Activated CD8-positive, alpha-beta memory T cell treated with anti-CD3 and anti-CD28 coated beads for 24 hours (primary cell): Measurements from ENCODE around the gene TEAD4.

Experiments
- DNase-seq: peaks from one replicate; pipeline ENCODE4 v3.0.0-alpha.2; 2020

The TEAD4 gene

GRCh38 chr12:3003357-3003992, 44.3 kb downstream of the TEAD4 start:
- DNase-seq, result no peak

- no peak for DNase-seq
Observed at GRCh38 chr12:3004655-3005565, 45.7 kb downstream of the TEAD4 start.

- DNase-seq, result no peak
Observed at GRCh38 chr12:3005736-3006135, 46.5 kb downstream of the TEAD4 start.

GRCh38 chr12:3009780-3010179, 50.6 kb downstream of the TEAD4 start:
- DNase-seq, result no peak

- DNase-seq, result no peak
Observed at GRCh38 chr12:3010214-3010930, 51.2 kb downstream of the TEAD4 start.

- DNase-seq, result no peak
Observed at GRCh38 chr12:3012786-3013185, 53.6 kb downstream of the TEAD4 start.

GRCh38 chr12:3014641-3015040, 55.4 kb downstream of the TEAD4 start:
- no peak for DNase-seq

- DNase-seq, result no peak
Observed at GRCh38 chr12:3015356-3015755, 56.2 kb downstream of the TEAD4 start.

- DNase-seq, result no peak
Observed at GRCh38 chr12:3016191-3016590, 57.0 kb downstream of the TEAD4 start.

GRCh38 chr12:3017281-3017680, 58.1 kb downstream of the TEAD4 start:
- no peak for DNase-seq

- no peak for DNase-seq
Observed at GRCh38 chr12:3018284-3019004, 59.2 kb downstream of the TEAD4 start.

GRCh38 chr12:3019005-3019680, 59.9 kb downstream of the TEAD4 start:
- DNase-seq, result no peak

GRCh38 chr12:3020399-3020798, 61.2 kb downstream of the TEAD4 start:
- no peak for DNase-seq

GRCh38 chr12:3020850-3021435, 61.7 kb downstream of the TEAD4 start:
- DNase-seq, result no peak

- no peak for DNase-seq
Observed at GRCh38 chr12:3022411-3022810, 63.2 kb downstream of the TEAD4 start.

- DNase-seq, result no peak
Observed at GRCh38 chr12:3022961-3023360, 63.8 kb downstream of the TEAD4 start.

- no peak for DNase-seq
Observed at GRCh38 chr12:3028108-3028507, 68.9 kb downstream of the TEAD4 start.

GRCh38 chr12:3030821-3031429, 71.7 kb downstream of the TEAD4 start:
- no peak for DNase-seq

- DNase-seq, result no peak
Observed at GRCh38 chr12:3032161-3032560, 73.0 kb downstream of the TEAD4 start.

GRCh38 chr12:3032770-3033538, 73.8 kb downstream of the TEAD4 start:
- no peak for DNase-seq

GRCh38 chr12:3033539-3033867, 74.3 kb downstream of the TEAD4 start:
- no peak for DNase-seq
